Stimulated activated CD8-positive, alpha-beta memory T cell treated with anti-CD3 and anti-CD28 coated beads, Interleukin-12 subunit alpha, Interleukin-12 subunit beta, amount 100 ng/mL, for 24 hours (primary cell): ENCODE data around the gene NR2F1-AS1.

ENCODE experiments used
- DNase-seq: peaks from one replicate; pipeline ENCODE4 v3.0.0-alpha.2; 2020; ENCODE audit errors: extremely low read depth

The NR2F1-AS1 gene

DNA sequence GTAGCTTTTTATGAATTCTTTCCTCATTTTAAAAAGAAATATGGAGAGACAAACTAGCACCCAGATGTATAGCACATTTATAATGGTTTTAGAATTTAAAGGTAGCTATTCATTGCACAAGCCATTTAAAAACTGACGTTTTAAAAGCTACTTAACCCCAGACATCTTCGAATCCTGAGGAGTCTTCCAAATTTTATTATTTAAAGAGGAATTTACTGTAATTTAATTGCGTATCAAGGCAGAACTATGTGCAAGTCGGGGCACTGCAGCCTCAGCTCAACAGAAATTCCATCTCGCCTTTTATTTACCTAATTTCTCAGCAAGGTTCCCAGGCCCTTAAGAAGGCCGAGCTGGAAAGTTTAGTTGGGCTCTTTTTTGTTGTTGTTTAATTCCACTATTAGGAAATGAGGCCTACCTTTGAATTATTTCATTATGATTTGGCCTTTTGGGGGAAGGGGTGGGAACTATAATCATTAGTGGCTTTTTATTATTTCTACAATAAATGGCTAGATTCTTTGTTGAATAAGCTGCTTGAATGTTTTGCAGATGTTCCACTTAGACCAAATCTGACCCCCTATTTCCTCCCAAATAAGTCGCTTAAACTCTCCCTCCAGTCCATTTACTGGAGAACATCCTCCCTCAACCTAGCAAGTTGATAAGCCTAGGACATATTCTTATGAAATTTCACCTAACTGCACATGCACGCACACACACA, 22.2 kb upstream of the NR2F1-AS1 start:
- no peak for DNase-seq

GRCh38 chr5:93602241-93603077, 21.4 kb upstream of the NR2F1-AS1 start:
- no peak for DNase-seq

GRCh38 chr5:93601802-93602155, 20.8 kb upstream of the NR2F1-AS1 start:
- DNase-seq: no peak

- no peak for DNase-seq
These were observed 20.2 kb upstream of the NR2F1-AS1 start for GRCh38 chr5:93601071-93601801.

DNA sequence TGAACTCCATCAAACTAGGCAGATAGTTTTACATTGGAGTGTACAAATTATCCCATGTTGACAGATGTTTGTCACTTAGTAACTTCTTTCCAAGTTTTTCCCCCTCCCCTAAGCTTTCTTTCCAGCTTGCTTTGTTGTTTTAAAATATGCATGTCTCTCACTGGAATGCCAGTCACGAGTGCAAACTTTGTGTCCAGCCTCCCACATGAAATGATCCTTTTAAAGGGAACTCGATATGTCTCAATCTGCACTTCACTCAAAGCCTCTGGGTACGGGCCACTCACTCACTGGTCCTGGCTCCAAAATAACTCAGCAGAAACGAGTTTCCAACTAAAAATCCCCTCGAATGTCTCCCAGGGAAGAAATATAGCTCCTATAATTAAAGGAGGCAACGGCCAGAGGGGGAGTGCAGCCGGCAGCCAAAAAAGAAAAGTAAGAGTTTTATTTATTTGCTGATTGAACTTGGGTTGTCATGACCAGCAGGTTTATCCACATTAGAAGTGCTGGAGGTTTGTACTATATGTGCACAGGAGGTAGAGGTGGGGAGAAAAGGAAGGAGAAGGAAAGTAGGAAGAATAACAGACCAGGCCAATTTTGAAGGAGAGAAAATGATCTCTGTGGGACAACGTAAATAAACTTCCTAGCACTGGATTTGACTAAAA, 19.5 kb upstream of the NR2F1-AS1 start:
- DNase-seq: no peak

DNA sequence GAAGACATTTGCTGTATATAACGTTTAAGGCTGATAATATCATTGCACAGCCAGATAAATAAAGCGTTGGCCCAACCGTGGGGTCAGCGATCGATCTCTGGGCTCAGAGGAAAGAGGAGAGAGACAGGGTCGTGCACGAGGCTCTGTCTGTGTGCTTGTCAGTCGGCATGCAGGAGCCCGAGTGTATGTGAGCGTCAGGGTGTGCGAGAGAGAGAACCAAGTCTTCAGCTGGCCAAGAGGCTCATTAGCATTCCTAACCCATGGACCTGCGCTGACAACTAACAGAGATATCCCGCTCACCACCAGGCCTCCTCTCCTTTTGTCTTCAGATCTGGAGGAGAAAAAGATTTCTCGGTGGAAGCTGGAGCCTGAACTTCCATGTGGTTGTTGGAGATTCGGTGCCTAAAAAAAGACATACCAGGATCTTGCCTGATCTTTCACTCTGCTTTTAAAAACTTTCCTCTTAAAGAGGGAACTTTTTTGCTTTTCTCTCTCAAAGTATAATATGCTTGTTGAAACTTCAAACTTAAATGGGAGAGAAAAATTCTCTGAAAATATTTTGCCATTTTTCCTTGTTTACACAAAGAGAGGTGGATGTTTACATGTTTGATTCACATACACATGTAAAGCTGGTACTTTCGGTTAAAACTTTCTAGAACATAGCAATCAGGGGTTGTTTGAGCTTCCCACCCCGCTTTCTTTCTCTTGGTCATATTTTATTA, 18.5 kb upstream of the NR2F1-AS1 start:
- no peak for DNase-seq

- no peak for DNase-seq
These were observed 18.0 kb upstream of the NR2F1-AS1 start for GRCh38 chr5:93599001-93599379.

DNA sequence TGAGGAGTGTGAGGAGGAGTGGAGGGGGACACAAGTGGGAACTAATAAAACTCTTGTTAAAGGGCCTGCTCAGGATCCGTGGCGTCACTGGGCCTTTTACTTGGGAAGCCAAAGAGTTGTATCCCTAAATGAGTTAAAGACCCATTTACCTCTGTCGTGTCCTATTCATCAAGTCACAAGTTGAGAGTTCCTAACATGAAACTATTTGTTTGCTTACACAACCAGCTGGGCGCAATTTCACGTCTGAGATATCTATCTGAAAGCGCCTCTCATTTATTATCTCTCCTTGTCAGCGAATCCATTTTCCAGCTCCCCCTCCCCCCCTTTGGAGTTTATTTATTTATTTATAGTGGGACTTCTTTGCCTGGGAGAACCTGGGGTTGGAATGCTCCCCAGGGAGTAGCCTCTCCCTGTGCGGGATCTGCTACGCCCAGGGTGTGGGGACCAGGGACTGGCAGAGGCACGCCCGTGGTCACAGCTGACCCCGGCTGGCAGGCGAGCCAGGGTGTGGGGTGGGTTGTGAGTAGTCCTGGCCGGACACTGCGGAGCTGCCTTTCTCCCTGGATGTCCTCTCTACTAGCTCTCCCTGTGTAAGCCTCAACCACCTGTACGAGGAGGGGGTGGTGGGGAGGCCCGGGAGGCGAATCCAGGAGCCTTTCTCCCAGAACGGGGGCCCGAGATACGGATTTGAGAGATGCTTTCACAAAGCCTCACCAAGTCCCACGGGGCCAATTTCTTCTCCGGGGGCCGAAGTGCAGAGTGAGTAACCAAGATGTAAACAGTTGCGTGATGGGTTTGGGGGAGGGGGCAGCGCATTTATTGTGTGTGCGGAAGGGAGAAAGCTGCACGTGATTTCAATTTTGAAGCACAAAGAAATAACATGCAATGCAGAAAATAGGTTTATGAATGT, 17.3 kb upstream of the NR2F1-AS1 start:
- DNase-seq: no peak

DNA sequence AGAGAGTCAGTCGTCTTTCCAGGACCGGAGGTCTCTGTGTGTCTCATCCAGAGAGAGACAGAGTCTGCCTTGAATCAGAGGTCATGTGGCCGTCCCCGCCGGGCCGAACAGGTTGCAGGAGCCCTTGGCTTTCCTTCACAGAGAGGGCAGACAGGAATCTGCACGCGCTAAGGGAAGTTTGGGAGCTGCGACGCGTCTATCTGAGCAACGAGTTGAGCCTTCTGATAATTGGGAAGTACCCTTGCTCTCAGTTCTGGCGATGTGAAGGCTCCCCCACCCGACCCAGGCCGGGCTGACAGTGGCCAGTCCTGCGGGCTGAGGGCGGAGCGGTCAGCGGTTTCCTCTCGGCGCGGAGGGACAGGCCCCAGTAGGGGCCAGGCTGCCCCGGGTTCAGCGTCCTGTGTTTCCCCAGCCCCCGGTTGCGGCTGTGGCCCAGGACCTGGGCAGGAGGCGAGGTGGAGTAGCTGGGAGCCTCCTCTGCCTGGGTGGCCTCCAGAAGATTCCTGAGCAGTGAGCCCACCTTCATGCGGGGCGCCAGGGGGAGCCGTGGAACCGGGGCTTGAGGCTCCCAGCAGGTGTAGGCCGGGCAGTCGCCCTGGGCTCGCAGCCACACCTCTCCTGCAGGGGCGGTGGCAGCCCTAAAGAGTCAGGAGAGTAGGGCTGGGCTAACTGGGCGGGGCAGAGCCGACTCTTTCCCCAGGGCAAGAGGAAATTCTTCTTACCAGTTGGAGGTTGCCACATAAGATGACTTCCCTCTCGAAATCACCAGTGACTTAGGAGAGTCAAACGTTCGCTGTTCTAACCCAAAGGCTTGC, 15.9 kb upstream of the NR2F1-AS1 start:
- DNase-seq: no peak

DNA sequence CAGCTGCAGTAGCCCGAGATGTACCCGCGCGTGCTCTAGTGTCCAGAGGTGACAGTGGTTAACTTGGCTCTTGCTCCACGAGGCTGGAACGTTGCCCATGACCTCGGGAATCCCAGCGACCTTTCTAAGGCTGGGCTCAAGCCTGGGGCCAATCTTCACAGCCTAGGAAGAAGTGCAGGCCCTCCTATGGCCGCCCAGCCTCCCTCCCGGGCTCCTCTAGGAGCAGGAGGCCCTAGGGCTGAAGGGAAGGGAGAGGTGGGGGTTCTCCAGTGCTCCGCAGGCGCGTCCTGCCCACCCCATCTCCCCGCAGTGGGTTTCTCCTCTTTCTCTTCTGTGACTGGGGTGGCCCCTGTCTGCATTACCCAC, 15.3 kb upstream of the NR2F1-AS1 start:
- DNase-seq: no peak

- no peak for DNase-seq
These were observed 14.6 kb upstream of the NR2F1-AS1 start for GRCh38 chr5:93595420-93596147.

- DNase-seq: no peak
These were observed 13.8 kb upstream of the NR2F1-AS1 start for GRCh38 chr5:93594591-93595419.

DNA sequence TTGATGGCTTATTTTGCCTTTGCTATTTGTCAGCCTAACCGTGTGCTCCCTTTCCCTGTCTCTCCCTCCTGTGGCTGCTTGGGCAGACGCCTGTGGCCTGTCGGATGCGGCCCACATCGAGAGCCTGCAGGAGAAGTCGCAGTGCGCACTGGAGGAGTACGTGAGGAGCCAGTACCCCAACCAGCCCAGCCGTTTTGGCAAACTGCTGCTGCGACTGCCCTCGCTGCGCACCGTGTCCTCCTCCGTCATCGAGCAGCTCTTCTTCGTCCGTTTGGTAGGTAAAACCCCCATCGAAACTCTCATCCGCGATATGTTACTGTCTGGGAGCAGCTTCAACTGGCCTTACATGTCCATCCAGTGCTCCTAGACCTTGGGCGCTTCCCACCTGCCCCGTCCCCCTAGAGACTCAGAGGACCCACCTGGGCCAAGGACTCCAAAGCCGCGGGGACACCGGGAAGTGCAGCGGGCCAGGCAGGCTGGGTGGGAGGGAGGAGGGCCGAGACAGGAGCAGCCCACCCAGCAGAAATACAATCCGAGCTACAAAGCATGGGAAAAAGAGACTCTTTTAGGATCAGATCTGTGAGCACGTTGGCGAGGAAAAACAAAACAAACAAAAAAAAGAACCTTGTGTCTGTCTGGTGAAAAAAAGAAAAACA, 12.6 kb upstream of the NR2F1-AS1 start:
- no peak for DNase-seq

DNA sequence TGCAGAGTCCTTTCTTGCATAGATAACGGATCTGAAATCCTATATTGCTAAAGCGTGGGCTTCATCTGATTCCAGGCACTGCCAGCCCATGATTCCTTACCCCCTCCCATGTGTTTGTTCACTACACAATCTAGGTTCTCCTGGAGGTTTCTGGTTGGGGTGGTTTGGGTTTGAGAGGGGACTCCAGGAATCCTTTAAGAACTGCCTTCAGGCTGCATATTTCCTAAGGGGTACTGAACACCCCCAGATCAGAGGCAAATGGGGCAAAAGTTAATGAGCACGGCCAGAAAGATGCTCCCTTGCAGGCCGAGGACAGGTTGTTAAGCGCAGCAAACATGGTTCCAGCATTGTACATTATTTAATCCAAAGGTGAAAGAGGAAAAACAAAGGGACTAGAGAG, 11.9 kb upstream of the NR2F1-AS1 start:
- DNase-seq: no peak

- DNase-seq: no peak
These were observed 10.4 kb upstream of the NR2F1-AS1 start for GRCh38 chr5:93591323-93591945.

DNA sequence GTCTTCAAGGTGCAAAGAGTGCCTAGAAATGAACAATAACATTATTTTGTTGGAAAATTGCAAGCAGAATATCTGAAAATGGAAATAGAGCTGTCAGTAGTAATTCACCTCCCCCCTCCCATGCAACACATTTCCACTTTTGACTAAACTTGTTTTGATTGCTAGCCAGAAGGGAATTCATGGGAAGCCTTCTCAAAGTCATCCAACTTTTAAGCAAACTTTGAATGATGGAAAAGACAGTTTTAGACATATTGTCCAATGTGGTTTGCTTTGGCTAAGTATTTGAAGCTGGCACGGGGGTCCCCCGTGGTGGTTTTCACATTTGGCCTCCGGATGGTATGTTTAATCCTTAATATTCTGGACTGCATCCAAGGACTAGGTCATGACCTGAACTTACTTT, 9.5 kb upstream of the NR2F1-AS1 start:
- DNase-seq: no peak

DNA sequence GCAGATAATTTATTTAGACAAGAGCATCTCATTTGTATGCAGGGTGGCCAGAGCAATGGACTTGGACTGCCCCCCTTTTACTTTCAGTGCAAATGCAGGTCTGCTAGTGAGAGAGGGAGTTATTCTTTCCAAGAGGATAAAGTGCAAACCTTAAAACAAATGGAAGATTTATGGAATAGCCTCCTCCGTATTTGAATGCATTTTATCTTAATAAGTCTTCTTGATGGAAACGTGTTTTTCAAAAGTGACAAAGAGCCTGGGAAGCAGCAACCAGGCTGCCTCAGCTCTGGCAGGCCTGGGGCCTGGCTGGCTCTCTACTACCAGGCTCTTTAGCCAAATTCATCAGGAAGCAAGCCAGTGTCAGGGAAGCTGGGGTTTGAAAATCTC, 8.8 kb upstream of the NR2F1-AS1 start:
- DNase-seq: no peak
